SH-SY5Y (cell line): ENCODE measurements around the gene RBM18.

Source experiments
- GATA2 ChIP-seq: IDR thresholded peaks from 2 replicates; pipeline ENCODE4 v1.6.1; 2011; ENCODE audit warnings: mild to moderate bottlenecking, low read depth, low read length
- GATA3 ChIP-seq: IDR thresholded peaks from 2 replicates; pipeline ENCODE4 v1.6.1; 2011; ENCODE audit warnings: low read depth, mild to moderate bottlenecking, low read length, moderate library complexity

DNA sequence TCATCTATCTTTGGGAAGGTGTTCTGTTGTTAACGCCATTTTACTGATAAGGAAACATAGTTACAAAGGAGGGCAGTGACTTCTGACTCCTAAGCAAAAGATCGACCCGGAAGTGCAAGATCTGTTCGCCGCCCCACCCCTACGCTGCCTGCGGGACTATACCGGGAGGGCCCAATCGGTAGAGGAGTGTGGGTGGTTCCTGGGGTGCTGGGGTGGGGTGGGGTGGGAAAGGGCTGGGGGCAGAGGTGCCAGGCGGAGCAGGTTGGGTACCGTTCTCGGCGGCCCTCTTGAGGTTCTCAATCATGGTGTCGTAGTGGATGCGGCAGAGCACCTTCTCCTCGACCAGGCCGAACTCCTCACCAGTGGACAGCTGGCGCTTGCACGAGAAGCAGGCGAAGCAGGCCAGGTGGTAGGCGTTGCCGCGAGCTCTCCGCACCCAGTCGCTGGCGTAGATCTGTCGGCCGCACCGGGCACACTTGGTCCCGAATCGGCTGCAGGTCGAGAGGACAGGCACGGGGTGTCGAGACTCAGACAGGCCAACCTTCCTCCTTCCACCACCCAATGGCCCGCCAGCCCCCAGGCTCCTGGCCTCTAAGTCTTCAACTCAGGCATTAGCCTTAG, 47.7 kb downstream of the RBM18 start:
- TF ChIP-seq GATA2 (no peak), GATA3 (no peak)
